ENCODE measurements around the gene CALU.

Gene CALU

DNA sequence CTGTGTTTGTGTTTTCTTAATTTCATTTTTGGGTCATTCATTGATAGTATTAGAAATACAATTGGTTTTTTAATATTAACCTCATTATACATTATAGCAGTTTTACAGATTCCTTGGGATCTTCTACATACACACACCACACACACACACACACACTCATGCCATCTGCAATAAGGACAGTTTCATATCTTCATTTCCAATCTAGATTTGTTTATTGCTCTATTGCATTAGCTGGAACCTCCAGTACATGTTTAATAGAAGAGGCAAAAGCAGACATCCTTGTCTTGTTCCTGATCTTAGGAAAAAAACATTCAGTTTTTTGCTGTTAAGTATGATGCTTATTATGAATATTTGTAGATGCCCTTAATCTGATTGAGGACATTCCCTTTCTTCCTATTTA, 17.8 kb upstream of the CALU start:
- no peak for DNase-seq (ENCODE audit: low read depth, low spot score)
- H3K27ac ChIP-seq, result no peak overlapping the region

DNA sequence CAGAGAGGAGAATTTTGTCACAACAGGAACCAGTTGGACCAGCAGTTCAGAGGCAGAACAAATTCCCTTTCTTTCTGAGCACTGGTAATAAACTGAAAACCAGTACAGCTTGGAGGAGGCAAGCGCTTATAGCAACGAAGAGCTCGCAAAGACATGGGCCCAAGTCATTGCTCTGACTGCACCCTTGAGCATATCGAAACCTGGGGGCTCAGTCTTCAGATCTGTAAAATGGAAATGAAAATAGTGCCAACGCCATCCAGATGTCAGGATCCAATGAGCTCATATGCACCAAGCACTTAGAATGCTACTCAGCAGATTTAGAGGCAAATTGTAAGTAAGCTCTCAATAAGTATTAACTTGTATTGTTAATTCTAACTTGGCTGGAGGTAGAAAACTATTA, 14.4 kb upstream of the CALU start:
- no peak overlapping the region for H3K27ac ChIP-seq
- DNase-seq (ENCODE audit: low read depth, low spot score), result no peak

DNA sequence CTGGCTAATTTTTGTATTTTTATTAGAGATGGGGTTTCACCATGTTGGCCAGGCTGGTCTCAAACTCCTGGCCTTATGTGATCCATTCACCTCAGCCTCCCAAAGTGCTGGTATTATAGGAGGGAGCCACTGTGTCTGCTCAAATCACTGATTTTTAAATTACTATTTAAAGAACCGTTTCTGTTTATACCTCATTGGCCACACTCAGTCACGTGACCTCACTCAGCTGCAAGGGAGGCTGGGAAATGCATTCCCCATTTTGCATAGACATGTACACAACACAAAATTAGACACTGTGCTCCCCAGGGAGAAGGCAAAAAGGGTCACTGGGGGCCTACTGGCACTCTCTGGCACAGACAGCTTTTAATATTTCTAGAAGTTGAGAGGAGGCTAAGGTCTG, 13.6 kb upstream of the CALU start:
- H3K27ac ChIP-seq, result no peak overlapping the region
- DNase-seq (ENCODE audit: low read depth, low spot score), result no peak

DNA sequence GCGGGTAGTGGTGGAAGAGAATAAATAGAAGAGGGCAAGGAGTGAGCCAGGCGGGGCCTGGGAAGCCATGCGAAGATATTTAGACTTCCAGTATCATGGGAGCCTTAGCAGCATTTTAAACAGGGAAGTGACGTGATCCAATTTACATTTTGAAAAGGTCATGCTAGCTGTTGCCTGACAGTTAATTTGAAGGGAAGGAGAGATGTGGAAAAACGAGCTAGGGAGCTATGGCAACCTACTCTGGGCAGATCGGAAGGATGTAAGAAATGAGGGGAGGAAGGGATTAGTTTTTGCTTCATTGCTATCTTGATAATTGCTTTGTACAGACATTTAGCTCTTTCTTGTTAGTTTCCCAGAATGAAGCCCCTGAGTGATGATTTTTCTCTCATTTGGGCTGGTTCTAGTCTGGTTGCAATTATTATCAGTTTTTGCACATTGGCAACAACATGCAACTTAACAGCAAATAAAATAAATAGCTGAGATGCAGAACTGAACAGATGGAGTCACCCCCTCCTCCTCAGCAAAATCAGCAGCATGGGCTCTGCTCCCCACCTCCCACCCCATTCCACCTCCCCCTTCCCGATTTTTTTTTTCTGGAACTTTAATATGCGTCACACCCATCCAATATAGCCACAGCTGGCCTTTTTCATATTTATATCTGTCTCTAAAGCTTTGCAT, 13.0 kb upstream of the CALU start:
- H3K27ac ChIP-seq, result no peak overlapping the region
- no peak for DNase-seq (ENCODE audit: low read depth, low spot score)

DNA sequence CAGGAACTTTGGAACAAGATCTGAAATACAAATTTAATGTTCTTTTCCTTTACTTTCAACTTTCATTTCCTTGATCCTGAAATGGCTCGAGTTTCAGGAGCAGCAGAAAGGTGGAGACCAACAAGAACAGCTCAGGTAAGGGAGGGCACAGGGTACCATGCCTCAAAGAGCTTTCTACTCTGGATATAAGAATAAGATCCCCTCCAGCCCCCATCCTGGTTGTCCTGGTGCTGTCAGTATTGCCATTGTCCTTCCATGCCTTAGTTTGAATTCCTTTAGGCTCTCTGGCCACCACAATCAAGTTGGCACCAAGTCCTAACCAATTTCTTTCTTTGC, 12.5 kb upstream of the CALU start:
- no peak overlapping the region for H3K27ac ChIP-seq

DNA sequence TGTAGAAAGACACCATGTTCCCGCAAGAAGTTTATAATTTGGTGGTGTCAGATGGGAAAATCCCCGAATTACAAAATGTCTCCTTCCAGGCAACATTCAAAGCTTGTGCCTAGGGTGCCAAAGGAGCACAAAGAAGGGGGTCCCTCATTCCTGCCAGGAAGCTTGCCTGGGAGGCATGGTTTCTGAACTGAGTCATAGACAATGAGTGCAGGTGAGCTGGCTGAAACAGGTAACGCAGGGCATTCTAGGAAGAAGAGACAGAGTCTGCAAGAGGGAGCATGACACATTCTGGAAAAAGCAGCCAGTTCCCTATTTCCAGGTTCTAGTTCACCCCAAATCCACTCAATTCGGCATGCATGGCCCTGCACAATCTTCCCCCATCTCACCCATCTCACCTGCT, 11.9 kb upstream of the CALU start:
- H3K27ac ChIP-seq, result no peak overlapping the region
- peak; percentile 18 for DNase-seq (ENCODE audit: low read depth, low spot score)

More for the DNA sequence above, 12.5 kb upstream of the CALU start:
- no peak for DNase-seq (ENCODE audit: low read depth, low spot score)

DNA sequence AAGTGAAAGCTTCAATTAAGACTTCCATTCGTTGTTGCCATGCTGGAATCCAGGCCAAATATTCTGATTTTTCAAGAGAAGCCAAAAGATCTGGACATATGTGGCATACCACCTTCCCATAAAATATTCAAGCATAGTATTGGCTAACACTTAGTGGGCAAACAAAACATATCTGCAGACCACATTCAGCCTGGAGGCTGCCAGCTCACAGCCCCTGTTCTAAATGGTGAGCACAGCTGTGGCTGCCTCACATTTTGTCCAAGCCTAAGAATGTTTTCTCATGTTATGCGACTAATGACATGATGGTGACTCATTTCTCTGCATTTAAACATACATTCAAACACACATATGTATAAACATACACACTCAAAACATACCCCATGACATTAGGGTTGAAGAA, 10.6 kb upstream of the CALU start:
- DNase-seq (ENCODE audit: low read depth, low spot score), result peak; percentile 18
- H3K27ac ChIP-seq, result no peak overlapping the region

DNA sequence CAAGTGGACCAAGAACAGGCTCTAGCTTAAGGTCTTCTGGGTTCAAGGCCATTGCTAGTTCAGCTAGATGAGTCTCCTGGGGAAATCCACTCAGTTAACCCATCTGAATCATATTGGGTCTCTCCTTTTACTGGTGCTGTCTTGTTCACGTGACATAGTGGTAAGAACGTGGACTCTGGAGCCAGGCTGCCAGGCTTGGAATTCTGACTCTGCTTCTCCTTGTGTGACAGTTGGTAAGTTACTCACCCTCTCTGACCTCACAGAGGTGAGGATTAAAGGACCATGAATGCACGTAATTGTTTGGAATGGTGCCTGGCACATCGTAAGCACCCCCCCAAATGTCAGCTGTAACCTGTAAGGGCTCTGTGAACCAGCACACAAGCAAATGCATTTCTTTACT, 9.7 kb upstream of the CALU start:
- no peak overlapping the region for H3K27ac ChIP-seq
- DNase-seq (ENCODE audit: low read depth, low spot score), result no peak

DNA sequence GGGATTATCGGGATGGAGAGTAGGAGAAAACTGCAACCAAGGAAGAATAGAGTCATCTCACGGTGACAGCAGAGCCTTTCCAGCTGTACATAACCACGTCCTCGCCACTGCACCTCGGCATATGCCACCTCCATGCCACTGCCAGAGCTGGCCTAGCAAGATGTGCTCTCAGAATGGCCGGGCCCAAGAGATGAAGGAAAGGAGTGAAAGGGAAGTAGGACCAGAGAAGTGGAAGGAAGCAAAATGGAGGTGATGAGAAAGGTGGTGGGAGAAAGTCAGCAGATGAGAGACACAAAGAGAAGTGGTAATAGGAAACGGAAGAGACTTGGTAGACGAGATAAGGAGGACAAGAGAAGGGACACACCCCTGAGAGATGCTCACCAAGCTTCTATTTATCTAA, 8.0 kb upstream of the CALU start:
- DNase-seq (ENCODE audit: low read depth, low spot score), result no peak

DNA sequence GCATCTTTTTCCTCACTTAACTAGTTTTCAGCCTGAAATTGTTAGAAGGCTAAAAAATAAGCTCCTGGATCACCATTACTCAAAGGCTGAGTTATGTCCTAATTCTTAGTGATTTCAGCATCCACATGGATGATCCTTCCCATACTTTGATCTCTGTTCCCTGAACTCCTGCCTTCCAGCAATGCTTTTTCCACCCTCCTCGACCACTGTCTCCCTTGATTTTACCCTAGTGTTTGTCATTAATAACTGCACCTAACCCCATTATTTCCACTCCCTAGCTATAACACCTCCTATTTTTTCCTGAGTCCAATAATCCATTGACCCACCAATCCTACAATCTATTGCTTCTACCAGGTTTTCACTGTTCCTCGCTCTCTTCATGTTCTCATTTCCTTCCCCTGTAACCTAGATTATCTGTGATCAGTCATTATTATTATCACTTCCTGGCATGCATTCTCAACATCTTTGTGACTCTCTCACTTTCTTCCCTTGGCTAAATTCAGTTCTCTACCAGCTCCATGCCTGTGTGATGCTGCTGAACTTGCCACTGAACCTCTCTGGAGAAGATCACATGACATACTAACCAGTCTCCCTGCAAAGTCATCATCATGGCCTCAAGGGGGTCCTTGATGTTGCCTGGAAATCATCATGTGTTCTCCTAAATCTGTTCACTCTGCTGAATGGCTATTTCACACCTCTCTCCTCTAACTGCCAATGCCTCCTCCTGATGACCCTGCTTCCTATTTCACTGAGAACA, 6.5 kb upstream of the CALU start:
- no peak for DNase-seq (ENCODE audit: low read depth, low spot score)
- H3K27ac ChIP-seq, result no peak overlapping the region

More for the DNA sequence above, 8.0 kb upstream of the CALU start:
- H3K27ac ChIP-seq, result no peak overlapping the region

DNA sequence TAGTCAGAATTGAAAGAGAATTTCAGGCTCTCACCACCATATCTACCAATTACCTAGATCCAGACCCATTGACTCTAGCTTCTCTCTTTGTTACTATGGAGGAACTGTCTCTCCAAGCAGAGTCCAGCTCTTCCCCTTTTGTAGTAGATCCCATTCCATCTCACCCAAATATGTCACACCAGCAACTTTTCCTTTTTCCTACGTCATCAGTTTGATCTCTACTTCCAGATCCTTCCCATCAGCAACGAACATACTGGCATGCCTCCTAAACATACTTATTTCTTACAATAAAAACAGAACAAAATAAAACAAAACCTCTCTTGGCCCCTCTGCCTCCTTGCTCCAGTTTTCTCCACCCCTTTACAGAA, 5.9 kb upstream of the CALU start:
- no peak for DNase-seq (ENCODE audit: low read depth, low spot score)
- no peak overlapping the region for H3K27ac ChIP-seq

DNA sequence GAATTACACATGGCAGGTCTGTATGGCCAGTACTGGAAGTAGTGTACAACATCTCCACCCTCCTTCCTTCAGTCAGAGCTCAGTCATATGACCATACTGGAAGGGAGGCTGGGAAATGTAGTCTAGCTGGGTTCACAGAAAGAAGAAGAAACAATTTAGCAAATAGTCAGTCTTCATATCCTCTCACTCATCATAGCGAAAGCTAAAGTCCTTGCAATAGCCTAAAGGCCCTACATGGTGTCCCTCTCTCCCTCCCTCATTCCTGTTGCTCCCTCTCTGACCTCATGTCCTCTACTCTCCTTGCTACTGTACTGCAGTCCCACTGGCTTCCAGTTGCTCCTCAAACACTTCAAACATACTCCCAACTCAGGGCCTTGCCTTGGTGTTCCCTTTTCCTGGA, 4.3 kb upstream of the CALU start:
- no peak overlapping the region for H3K27ac ChIP-seq
- DNase-seq (ENCODE audit: low read depth, low spot score), result no peak

DNA sequence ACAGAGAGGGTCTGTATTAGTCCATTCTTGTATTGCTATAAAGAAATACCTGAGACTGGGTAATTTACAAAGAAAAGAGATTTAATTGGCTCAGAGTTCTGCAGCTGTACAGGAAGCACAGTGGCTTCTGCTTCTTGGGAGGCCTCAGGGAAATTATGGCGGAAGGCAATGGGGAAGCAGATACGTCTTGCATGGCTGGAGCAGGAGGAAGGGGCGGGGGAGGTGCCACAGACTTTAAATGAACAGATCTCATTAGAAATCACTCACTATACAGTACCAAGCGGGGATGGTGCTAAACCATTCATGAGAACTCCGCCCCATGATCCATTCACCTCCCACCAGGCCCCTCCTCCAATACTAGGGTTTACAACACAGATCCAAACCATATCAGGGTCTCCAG, 3.7 kb upstream of the CALU start:
- H3K27ac ChIP-seq, result no peak overlapping the region
- DNase-seq (ENCODE audit: low read depth, low spot score), result no peak

DNA sequence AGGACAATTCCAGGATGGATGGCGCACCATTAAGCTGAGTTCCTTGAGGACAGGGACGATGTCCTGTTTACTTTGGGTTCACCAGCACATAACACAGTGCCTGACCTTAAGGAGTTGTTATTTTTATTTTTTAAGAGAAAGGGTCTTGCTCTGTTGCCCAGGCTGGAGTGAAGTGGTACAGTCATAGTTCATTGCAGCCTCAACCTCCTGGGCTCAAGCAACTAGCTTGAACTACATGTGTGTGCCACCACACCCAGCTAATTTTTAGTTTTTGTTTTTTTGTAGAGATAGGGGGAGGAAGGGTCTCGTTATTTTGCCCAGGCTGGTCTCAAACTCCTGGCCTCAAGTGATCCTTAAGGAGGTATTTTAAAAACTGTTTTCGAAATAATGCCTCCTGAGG, 1.7 kb upstream of the CALU start:
- H3K27ac ChIP-seq, result peak overlapping the region; percentile 80
- no peak for DNase-seq (ENCODE audit: low read depth, low spot score)

DNA sequence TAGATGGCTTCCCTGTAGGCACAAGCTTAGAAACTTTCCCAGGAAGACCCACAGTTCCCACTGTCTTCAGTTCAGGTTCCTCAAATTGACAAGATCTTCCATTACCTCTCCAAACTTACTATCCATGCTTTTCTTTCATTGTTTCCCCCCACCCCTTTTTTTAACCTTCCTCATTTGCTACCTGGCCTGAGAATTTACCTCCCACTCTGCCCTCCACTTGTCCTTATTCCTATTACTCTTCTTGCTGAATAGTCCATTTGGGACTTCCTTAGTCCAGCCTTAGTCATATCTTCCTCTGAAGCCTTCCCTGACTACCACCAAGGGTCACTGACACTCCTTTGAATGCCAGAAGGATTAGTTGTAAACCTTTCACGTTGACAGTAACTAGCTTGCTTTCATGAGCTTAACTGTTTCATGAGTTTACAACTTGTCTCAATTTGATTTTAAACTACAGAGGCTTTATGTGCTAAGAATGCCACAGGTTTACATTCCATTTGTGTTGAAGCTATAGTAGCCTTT, 1.2 kb upstream of the CALU start:
- peak; percentile 37 for DNase-seq (ENCODE audit: low read depth, low spot score)
- H3K27ac ChIP-seq, result peak overlapping the region; percentile 80

DNA sequence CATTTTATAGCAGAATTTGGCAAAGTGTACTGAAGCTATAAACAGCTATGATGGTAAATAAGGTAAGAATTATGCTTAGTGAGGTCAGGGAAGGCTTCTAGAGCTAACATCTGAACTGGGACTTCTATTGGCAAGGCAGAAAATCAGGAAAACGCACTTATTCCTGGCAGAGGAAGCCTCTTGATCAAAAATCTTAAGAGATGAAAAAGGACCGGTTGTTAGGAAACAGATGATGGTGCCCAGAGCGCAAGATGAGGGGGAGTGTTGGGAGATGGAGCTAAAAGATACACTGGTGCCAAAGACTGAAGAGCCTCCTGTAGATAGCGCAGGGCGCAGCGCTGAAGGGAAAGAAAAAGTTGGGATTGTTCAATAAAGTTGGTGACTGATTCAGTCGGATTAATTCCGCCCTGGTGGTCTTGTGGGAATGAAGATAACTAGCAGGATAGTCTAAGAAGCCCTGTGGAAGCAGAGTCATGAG, 550 bp upstream of the CALU start:
- H3K27ac ChIP-seq, result peak overlapping the region; percentile 80
- DNase-seq (ENCODE audit: low read depth, low spot score), result no peak

DNA sequence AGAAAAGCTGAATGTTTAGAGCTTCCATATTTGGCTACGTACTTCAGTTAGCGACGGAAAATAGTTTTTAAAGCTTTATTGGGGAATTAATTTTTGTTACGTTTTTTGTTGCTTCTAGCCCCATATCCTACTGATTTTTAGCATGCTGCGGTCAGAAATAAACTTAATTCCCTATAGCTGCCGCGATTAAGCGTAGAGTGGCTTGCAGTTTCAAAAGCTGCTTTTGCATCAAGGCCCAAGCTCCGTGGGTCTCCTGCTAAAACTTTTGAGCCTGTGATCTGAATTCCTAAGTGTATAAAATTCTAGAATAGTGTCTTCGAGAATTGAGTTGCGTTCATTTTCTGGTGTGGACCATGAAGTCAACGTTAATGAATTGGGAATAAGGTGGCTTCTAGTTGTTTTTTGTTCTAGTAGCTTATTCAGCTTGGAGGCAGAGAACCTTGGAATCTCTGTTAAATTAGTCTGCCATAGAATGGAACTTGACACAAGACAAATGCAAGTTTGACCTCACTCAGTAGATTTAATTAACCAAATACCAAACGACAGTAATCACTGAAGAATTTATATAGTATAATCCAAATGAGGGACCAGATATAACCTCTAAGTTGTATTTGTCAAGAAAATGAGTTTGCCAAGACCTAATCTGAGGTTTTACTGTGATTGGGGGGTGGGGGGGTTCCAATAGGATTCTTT, 977 bp downstream of the CALU start:
- no peak for DNase-seq (ENCODE audit: low read depth, low spot score)

DNA sequence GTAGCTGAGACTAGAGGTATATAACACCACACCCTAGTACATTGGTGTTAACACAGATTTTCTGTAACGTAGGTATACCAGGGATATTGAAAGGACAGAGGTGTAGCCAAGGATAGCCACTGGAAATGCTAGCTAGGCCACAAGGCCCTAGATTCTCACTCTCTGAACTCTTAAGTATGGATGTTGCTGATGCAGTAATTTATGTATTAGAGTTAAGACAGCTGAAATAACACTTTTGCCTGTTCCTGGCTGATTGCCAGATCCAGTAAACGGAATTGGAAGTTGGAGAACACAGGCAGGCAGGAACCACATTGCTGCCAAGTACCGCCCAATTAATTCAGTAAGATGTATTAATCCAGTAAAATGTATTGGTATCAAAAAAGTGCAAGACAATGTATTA, 1.8 kb downstream of the CALU start:
- no peak for DNase-seq (ENCODE audit: low read depth, low spot score)
- no peak overlapping the region for H3K27ac ChIP-seq

More for the DNA sequence above, 977 bp downstream of the CALU start:
- H3K27ac ChIP-seq, result peak overlapping the region; percentile 80

DNA sequence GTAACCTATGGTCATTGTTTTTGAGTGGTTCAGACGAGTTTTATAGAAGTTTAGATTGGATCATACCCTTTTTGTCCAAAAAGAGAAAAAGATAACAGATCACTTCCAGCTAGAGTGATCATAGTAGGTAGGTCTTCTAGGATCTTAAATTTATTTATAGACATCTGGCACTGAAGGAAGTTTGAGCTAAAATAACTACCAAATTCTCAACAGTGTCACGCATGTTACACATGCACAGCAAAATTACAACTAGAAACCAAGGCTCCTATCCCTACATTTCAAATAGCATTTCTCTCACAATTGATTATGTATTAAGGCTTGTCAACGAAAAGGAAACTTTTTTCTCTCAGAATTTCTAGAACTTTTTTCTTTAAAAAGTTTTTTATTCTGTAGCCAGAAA, 2.3 kb downstream of the CALU start:
- peak overlapping the region; percentile 34 for H3K27ac ChIP-seq
- no peak for DNase-seq (ENCODE audit: low read depth, low spot score)

DNA sequence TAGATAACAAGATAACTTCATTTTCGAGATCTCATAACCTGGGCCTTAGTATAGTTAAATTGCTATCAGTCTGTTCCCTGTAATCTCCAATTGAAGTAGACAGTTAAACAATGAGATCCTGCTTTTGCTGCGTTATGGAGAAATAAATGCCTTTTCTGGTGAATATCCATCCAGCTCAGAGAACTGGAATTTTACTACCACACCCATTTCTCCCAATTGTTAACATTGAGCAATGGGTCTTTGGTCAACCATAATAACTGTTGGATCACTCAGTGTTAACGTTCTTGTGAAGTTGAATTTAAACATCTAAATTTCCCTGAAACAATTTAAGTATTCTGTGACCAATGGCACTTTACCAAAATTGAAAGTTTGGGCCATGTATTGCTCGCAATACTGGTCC, 3.0 kb downstream of the CALU start:
- H3K27ac ChIP-seq, result peak overlapping the region; percentile 34
- no peak for DNase-seq (ENCODE audit: low read depth, low spot score)

DNA sequence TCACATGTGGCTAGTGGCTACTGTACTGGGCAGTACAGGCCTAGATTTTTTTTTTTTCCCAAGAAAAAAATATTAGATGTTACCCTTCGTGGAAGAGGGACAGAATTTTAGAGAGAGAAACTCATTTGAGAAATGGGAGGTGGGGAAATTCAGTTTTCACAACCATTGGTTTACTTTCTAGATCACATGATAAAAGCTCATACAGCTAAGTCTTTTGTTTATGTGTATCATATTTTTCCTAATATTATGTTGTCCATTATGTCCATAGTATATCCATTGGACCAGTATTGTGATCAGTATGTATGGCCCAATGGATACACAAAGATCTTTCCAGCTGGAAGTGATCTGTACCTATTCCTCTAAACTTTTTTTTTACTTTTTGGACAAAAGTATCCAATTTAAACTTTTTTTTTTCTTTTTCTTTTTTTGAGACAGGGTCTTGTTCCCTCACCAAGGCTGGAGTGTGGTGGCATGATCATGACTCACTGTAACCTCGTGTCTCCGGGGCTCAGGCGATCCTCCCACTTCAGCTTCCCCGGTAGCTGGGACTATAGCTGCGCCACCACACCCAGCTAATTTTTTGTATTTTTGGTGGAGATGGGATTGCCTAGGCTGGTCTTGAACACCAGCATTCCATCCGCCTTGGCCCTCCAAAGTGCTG, 4.1 kb downstream of the CALU start:
- no peak overlapping the region for H3K27ac ChIP-seq
- no peak for DNase-seq (ENCODE audit: low read depth, low spot score)
